Neural cell (in vitro differentiated cells): ENCODE data around the gene SMIM7. TPM values are rescaled to one million over a fixed set of nuclear protein-coding genes. Genes with fewer than 3 reads are reported as not detected.

Experiments used
- H2AFZ ChIP-seq: fragments of 200-600, 300-800 bp; sonication (generic), shearing (Covaris generic); 2 replicates; pipeline ENCODE4 v1.6.0; 2014; ENCODE audit warnings: low read depth, mild to moderate bottlenecking, antibody characterized with exemption, low read length, moderate library complexity
- H3F3A ChIP-seq: fragments of 200-600 bp; shearing (Covaris generic); 2 replicates; pipeline ENCODE4 v1.6.1; 2016; ENCODE audit warnings: mild to moderate bottlenecking, moderate library complexity, mixed read lengths, antibody characterized with exemption, low read length; ENCODE audit not compliant: insufficient read depth, poor library complexity, severe bottlenecking
- H3K27ac ChIP-seq: fragments of 200-600, 300-800 bp; sonication (generic), shearing (Covaris generic); 2 replicates; pipeline ENCODE4 v1.5.1; 2014; ENCODE audit warnings: mild to moderate bottlenecking, low read length, moderate library complexity
- H3K27me3 ChIP-seq: fragments of 300-800, 200-600 bp; sonication (generic), shearing (Covaris generic); 2 replicates; pipeline ENCODE4 v1.6.0; 2014; ENCODE audit warnings: mild to moderate bottlenecking, low read depth, low read length, moderate library complexity; ENCODE audit not compliant: insufficient read depth
- H3K36me3 ChIP-seq: fragments of 300-800, 200-600 bp; sonication (generic), shearing (Covaris generic); 2 replicates; pipeline ENCODE4 v1.5.1; 2014; ENCODE audit warnings: mild to moderate bottlenecking, antibody characterized with exemption, low read length, moderate library complexity; ENCODE audit not compliant: insufficient read depth
- H3K4me2 ChIP-seq: fragments of 300-800, 200-600 bp; sonication (generic), shearing (Covaris generic); 2 replicates; pipeline ENCODE4 v1.6.0; 2014; ENCODE audit warnings: mild to moderate bottlenecking, low read length
- H3K4me3 ChIP-seq: fragments of 300-800, 200-600 bp; sonication (generic), shearing (Covaris generic); 2 replicates; pipeline ENCODE4 v1.5.1; 2014; ENCODE audit warnings: mild to moderate bottlenecking, low read length, moderate library complexity
- H3K79me2 ChIP-seq: fragments of 200-600 bp; shearing (Covaris generic); replicated peaks from 2 replicates; pipeline ENCODE4 v1.6.0; 2014; ENCODE audit warnings: mild to moderate bottlenecking, low read length, moderate library complexity; ENCODE audit not compliant: insufficient read depth
- H3K9ac ChIP-seq: fragments of 300-800, 200-600 bp; sonication (generic), shearing (Covaris generic); 2 replicates; pipeline ENCODE4 v1.6.1; 2016; ENCODE audit warnings: mild to moderate bottlenecking, low read length, mixed read lengths
- H3K9me2 ChIP-seq: fragments of 200-600 bp; shearing (Covaris generic); 2 replicates; pipeline ENCODE4 v1.6.1; 2016; ENCODE audit warnings: mild to moderate bottlenecking, low read length, mixed read lengths; ENCODE audit not compliant: insufficient read depth
- H3K9me3 ChIP-seq: fragments of 200-600, 300-800 bp; sonication (generic), shearing (Covaris generic); 2 replicates; pipeline ENCODE4 v1.6.1; 2016; ENCODE audit warnings: mild to moderate bottlenecking, mixed run types, low read length, moderate library complexity, mixed read lengths
- H4K20me1 ChIP-seq: fragments of 200-600 bp; shearing (Covaris generic); 2 replicates; pipeline ENCODE4 v1.6.1; 2016; ENCODE audit warnings: mild to moderate bottlenecking, mixed run types; ENCODE audit not compliant: insufficient read depth
- CTCF ChIP-seq: fragments of 450-650 bp; IDR thresholded peaks from 2 replicates; pipeline ENCODE4 v1.5.1; 2014; ENCODE audit warnings: antibody characterized with exemption, mild to moderate bottlenecking, moderate library complexity; ENCODE audit not compliant: poor library complexity, severe bottlenecking
- EP300 ChIP-seq: fragments of 450-650 bp; conservative IDR thresholded peaks from 2 replicates; pipeline ENCODE4 v1.6.1; 2014; ENCODE audit warnings: antibody characterized with exemption, mild to moderate bottlenecking, moderate library complexity; ENCODE audit not compliant: poor library complexity, severe bottlenecking
- EZH2 ChIP-seq: fragments of 200-600, 300-800 bp; shearing (Covaris generic), sonication (generic); IDR thresholded peaks from 2 replicates; pipeline ENCODE4 v1.6.1; 2014; ENCODE audit warnings: antibody characterized with exemption, low read length, borderline replicate concordance, mild to moderate bottlenecking; ENCODE audit not compliant: insufficient read depth, poor library complexity, severe bottlenecking
- MXI1 ChIP-seq: fragments of 450-650 bp; conservative IDR thresholded peaks from 2 replicates; pipeline ENCODE4 v1.6.1; 2014; ENCODE audit warnings: antibody characterized with exemption, mild to moderate bottlenecking; ENCODE audit not compliant: poor library complexity, severe bottlenecking
- POLR2AphosphoS5 ChIP-seq: IDR thresholded peaks from 2 replicates; pipeline ENCODE4 v1.6.1; 2012
- RAD21 ChIP-seq: fragments of 450-650 bp; conservative IDR thresholded peaks from 2 replicates; pipeline ENCODE4 v1.6.1; 2014; ENCODE audit warnings: antibody characterized with exemption, mild to moderate bottlenecking, moderate library complexity
- REST ChIP-seq: IDR thresholded peaks from 2 replicates; pipeline ENCODE4 v1.6.1; 2012; ENCODE audit warnings: borderline replicate concordance
- SMC3 ChIP-seq: fragments of 450-650 bp; conservative IDR thresholded peaks from 2 replicates; pipeline ENCODE4 v1.6.1; 2014; ENCODE audit warnings: antibody characterized with exemption, mild to moderate bottlenecking, moderate library complexity; ENCODE audit not compliant: poor library complexity
- TAF1 ChIP-seq: IDR thresholded peaks from 2 replicates; pipeline ENCODE4 v1.6.1; 2012; ENCODE audit warnings: low read depth
- polyA plus RNA-seq: library from polyadenylated mRNA; depleted of rRNA; stranded (reverse); fragments of >200 nt; gene quantifications from 2 replicates; pipeline ENCODE4 v1.2.3, GENCODE V29; 2014

The SMIM7 gene
- polyA plus RNA-seq, 1 donor from 2014 or later = 153 TPM

GRCh38 chr19:16601378-16602052 is 58.4 kb downstream of the SMIM7 start:
- TF ChIP-seq SMC3 (no peak), EZH2 (no peak), REST (no peak), EP300 (no peak), CTCF (no peak), POLR2AphosphoS5 (no peak), MXI1 (no peak), TAF1 (no peak), RAD21 (no peak)
- Histone ChIP-seq H2AFZ (no peak overlapping the region), H3K79me2 (peaks cover 11% of the 10 kb centered on the region), H3F3A (no peaks in the 10 kb centered on the region), H3K27me3 (no peaks in the 10 kb centered on the region), H3K27ac (no peak overlapping the region), H4K20me1 (no peaks in the 10 kb centered on the region), H3K36me3 (no peaks in the 10 kb centered on the region), H3K9ac (no peak overlapping the region), H3K9me2 (no peaks in the 10 kb centered on the region), H3K4me3 (no peak overlapping the region), H3K9me3 (no peaks in the 10 kb centered on the region), H3K4me2 (no peak overlapping the region)

GRCh38 chr19:16600824-16601223 is 59.1 kb downstream of the SMIM7 start:
- no peaks in the 10 kb centered on the region for H3F3A ChIP-seq
- no peak overlapping the region for H3K4me3 ChIP-seq
- H3K27ac ChIP-seq = no peak overlapping the region
- no peaks in the 10 kb centered on the region for H3K27me3 ChIP-seq
- H3K36me3 ChIP-seq = no peaks in the 10 kb centered on the region
- no peaks in the 10 kb centered on the region for H3K9me3 ChIP-seq
- no peaks in the 10 kb centered on the region for H3K9me2 ChIP-seq
- H3K4me2 ChIP-seq = no peak overlapping the region
- no peaks in the 10 kb centered on the region for H4K20me1 ChIP-seq
- no peak overlapping the region for H3K9ac ChIP-seq
- H2AFZ ChIP-seq = no peak overlapping the region
- peaks cover 13% of the 10 kb centered on the region for H3K79me2 ChIP-seq
- TF ChIP-seq TAF1 = no peak
- TF ChIP-seq MXI1 = no peak
- no peak for TF ChIP-seq CTCF
- no peak for TF ChIP-seq REST
- no peak for TF ChIP-seq EP300
- no peak for TF ChIP-seq EZH2
